ENCODE data around the gene NCAPH2. TPM values are rescaled to one million over a fixed set of nuclear protein-coding genes. Genes with fewer than 3 reads are reported as not detected.

Gene NCAPH2
- total and polyA plus RNA-seq, 2 of the 8 experiments (the other 6 are each of a cell fraction or from before 2014, with no cell fraction given) = 62.2 to 81.6 TPM

DNA sequence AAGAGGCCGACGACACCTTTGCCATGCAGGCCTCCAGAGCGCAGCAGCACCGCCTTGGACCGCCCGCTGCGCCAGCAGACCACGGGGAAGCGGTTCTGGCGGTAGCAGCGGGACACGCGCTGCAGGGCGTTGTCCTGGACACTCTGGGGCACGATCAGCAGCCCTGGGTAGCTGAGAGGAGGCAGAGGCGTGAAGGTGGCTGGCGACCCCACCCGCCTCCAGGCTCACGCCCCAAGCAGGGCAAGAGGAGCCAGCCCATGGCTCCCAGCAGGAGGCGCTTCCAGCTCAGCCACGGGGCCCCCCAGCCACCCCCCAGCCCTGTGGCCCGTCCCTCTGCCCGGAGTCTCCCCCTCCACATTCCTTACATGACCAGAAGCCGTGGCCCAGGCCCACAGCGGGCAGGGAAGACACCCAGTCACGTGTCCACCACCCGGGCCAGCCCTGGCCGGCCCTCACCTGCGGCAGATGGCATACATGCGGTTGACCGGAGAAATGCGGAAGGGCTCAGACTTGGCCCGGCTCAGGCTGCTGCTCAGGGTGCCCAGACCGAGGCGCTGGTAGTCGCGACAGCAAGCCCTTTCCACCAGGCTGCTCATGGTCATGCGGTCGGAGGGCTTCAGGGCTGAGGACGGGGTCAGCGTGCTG lies 48.4 kb upstream of the NCAPH2 start:
- Histone ChIP-seq H2BK120ac (replicated peaks; ENCODE audit: low read depth, low read length) (no peak overlapping the region), H2AFZ (ENCODE audit: low read length) (no peak overlapping the region), H2BK15ac (ENCODE audit: low read length) (no peak overlapping the region), H3K4ac (replicated peaks; ENCODE audit: insufficient read length, low read depth, low read length) (no peak overlapping the region), H3K27me3 (replicated peaks in 1 of 4; ENCODE audit: control insufficient read depth in 3 of 4, extremely low read depth in 1 of 4, insufficient read depth in 3 of 4, low read length in 3 of 4) (no peaks in the 10 kb centered on the region; a peak in 1 of 7 replicates), H3K4me2 (ENCODE audit: insufficient read depth in 1 of 2, low read depth in 2 of 2, low read length in 2 of 2) (no peak overlapping the region), H3K9ac (replicated peaks in 1 of 4; ENCODE audit: extremely low read depth in 1 of 4, low read depth in 3 of 4, low read length in 3 of 4) (no peak overlapping the region), H3K56ac (replicated peaks; ENCODE audit: insufficient read length, low read depth, low read length) (no peak overlapping the region), H3K18ac (ENCODE audit: extremely low read depth, low read length) (no peak overlapping the region), H3K36me3 (ENCODE audit: control insufficient read depth in 2 of 4, insufficient read depth in 4 of 4, low read length in 3 of 4) (peaks cover 16 to 78% (median 43%) of the 10 kb centered on the region in 4 experiments), H3K79me1 (ENCODE audit: low read depth, low read length) (no peaks in the 10 kb centered on the region), H2AK5ac (ENCODE audit: low read depth, low read length) (no peak overlapping the region), H2BK20ac (ENCODE audit: low read length) (no peak overlapping the region), H3K79me2 (ENCODE audit: control insufficient read depth in 1 of 2, insufficient read depth in 2 of 2, low read length in 2 of 2) (no peaks in the 10 kb centered on the region), H2BK12ac (ENCODE audit: low read depth, low read length) (no peak overlapping the region), H2BK5ac (ENCODE audit: low read depth, low read length) (no peak overlapping the region), H3K27ac (ENCODE audit: low read depth, low read length) (no peak overlapping the region), H3K23ac (ENCODE audit: insufficient read length) (no peak overlapping the region), H4K91ac (replicated peaks; ENCODE audit: insufficient read length, low read length) (no peak overlapping the region), H3K9me3 (ENCODE audit: insufficient read depth in 2 of 2, low read depth in 1 of 2, low read length in 1 of 2) (no peaks in the 10 kb centered on the region), H3K4me1 (replicated peaks in 1 of 4; ENCODE audit: control insufficient read depth in 3 of 4, insufficient read depth in 4 of 4, low read length in 3 of 4) (no peaks in the 10 kb centered on the region), H3K14ac (ENCODE audit: insufficient read length) (no peak overlapping the region), H4K20me1 (replicated peaks in 1 of 2; ENCODE audit: control insufficient read depth in 1 of 2, insufficient read depth in 2 of 2, low read length in 2 of 2) (peaks cover 18 to 19% of the 10 kb centered on the region in 2 experiments), H4K5ac (ENCODE audit: insufficient read length, low read depth, low read length) (no peak overlapping the region), H3K23me2 (ENCODE audit: low read depth, low read length) (no peaks in the 10 kb centered on the region), H3K4me3 (ENCODE audit: extremely low read depth in 1 of 4, insufficient read depth in 2 of 4, low read depth in 3 of 4, low read length in 4 of 4) (no peak overlapping the region), H4K8ac (ENCODE audit: extremely low read depth, insufficient read depth, low read length) (no peak overlapping the region)
- no peak for FAIRE-seq
- no peak for DNase-seq (ENCODE audit: low read depth in 1 of 2, low spot score in 2 of 2)
- CTCF ChIA-PET (ENCODE audit: partially characterized antibody) = interaction anchor here (0.9 to 6.0 kb wide), 3 partner anchors 10 to 38 kb away, joined by 3 to 60 read pairs (median 6); no protein-coding TSS in a partner anchor
- TF ChIP-seq CREB1 (IDR thresholded peaks at IDR 0.05) = no peak
- no peak for TF ChIP-seq ATF3 (IDR thresholded peaks at IDR 0.05; ENCODE audit: insufficient read depth, low read depth, low read length)
- no peak for TF ChIP-seq SAP30 (IDR thresholded peaks at IDR 0.05; ENCODE audit: insufficient read depth, insufficient replicate concordance, low read length)
- 96% methylated on average over 29 of the region's 41 CpGs; no CpG with 5 or more reads in 1 of the 2 experiments for WGBS, 2 experiments (ENCODE audit: extremely low coverage in 1 of 2, insufficient coverage in 1 of 2, insufficient read length in 1 of 2, insufficient replicate concordance in 2 of 2, low coverage in 1 of 2, low lambda C conversion rate in 2 of 2, missing lambda C conversion rate in 1 of 2)
- POLR2A ChIA-PET (ENCODE audit: partially characterized antibody) = interaction anchor here (0.9 to 1.7 kb wide), 3 partner anchors 18 to 22 kb away, joined by 3 to 5 read pairs (median 3); partner anchors contain the start of gene ADM2

All from H1 (cell line).